ENCODE results near the gene MRPL54.

DNA sequence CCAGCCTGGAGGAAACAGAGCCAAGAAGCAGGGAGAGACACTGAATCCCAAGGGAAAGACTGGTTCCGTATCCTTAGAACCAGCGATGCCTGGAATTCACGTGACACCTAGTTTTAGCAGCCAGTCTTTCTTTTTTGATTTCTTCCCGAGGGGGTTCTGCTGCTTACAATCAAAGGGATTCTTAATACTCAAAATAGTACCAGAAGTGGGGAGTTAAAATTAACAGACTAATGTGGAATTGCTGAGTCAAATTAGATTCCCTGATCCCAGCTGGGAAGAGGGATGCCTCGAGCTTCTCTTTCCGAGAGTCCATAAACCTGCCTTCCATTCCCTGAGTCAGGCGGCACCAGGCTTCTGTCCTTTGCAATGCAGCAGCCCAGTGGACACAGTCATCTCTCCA is 28.5 kb downstream of the MRPL54 start:
- TF ChIP-seq, protein P1, sequence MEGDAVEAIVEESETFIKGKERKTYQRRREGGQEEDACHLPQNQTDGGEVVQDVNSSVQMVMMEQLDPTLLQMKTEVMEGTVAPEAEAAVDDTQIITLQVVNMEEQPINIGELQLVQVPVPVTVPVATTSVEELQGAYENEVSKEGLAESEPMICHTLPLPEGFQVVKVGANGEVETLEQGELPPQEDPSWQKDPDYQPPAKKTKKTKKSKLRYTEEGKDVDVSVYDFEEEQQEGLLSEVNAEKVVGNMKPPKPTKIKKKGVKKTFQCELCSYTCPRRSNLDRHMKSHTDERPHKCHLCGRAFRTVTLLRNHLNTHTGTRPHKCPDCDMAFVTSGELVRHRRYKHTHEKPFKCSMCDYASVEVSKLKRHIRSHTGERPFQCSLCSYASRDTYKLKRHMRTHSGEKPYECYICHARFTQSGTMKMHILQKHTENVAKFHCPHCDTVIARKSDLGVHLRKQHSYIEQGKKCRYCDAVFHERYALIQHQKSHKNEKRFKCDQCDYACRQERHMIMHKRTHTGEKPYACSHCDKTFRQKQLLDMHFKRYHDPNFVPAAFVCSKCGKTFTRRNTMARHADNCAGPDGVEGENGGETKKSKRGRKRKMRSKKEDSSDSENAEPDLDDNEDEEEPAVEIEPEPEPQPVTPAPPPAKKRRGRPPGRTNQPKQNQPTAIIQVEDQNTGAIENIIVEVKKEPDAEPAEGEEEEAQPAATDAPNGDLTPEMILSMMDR (IDR thresholded peaks at IDR 0.05), result no peak
- TF ChIP-seq POLR2A (IDR thresholded peaks at IDR 0.05), result no peak

Measured in testis (tissue), 2 donors.